HG03521 (cell line): Measurements from ENCODE around the gene BTNL9.
"Not testable (repeated sequence)": the region's sequence is repeated elsewhere in the genome, so short reads cannot be mapped to it uniquely, and the experiment has no call there.

Experiments
- ATAC-seq: cut with Tn5 transposase; IDR thresholded peaks from one replicate; pipeline ENCODE4 v1.9.1; 2021; ENCODE audit warnings: mild to moderate bottlenecking, moderate library complexity; ENCODE audit not compliant: unreplicated experiment

The BTNL9 gene

DNA sequence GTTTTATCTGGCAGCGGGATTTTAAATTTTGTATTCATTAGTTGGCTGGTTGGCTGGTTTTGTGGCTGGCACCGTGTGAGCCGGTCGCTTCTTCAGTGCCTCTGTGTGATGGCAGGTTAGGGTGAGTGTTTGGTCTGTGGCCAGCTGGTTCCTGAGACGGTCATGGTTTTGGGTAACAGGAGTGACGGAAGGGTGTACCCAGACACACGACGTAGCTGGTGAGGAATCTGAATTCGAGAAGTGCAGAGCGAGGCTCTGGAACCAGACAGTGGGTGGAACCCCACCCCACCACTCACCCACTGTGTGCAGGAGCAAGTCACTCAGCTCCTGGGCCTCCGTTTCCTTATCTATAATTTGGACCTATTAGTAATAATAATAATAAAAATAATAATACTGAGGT is 2.7 kb downstream of the BTNL9 start:
- no peak for ATAC-seq

DNA sequence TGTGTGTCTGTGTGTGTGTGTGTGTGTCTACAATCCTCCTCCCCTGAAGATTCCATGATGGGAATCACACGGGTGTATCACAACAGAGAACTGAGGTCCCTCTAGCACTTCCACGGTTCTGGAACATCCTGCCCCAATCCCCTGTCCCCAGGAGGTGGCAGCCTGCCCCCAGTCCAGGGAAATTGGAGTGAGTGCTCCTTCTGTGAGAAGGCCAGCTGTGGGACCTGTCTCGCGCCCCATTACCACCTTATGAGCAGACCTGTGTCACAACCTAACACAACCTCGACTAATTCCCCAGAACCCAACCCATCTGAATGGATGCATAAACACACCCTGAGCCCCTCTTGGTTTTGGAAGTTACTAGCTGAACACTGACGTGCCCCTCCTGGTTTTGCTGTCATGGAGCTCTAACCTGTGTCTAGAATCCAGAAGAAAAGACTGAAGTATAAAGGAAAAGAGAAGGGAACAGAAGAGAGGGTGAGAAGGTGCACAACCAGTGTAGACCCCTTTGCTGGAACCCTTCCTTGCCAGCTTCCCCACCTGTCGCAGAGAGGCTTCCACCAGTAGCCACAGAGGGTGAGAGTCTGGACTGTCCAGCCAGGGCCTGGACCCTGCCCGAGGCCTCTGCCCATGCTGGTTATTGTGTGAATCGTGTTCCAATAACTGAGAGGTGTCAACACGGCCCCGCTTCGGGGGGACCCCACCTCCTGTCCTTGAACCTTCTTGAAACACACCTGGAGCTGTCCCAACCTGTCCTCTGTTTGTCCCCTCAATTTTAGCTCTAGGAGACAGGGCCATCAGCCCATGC is 3.4 kb downstream of the BTNL9 start:
- no peak for ATAC-seq

DNA sequence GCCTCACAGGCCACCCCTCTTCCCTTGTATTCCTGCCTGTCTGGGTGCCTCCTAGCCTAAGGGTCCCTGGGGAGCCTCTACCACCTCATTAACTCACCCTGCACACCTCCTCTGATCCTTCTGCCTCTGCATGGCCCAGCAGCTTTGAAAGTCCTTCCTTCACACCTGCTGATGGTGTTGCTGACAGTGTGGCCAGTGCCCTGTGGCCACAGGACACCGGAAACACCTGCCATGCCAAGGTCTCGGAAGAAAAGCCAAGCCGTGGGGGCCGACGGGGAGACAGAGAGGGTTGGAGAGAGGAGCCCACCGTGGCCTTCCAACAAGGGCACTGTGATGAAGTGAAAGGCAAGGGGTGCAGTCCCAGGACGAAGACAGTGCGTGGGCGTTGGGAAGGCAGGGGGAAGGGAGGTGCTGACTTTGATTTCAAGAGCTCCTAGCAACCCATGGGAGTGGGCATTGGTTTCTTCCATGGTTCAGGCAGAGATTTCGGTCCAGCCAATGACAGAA is 4.1 kb downstream of the BTNL9 start:
- ATAC-seq = no peak

DNA sequence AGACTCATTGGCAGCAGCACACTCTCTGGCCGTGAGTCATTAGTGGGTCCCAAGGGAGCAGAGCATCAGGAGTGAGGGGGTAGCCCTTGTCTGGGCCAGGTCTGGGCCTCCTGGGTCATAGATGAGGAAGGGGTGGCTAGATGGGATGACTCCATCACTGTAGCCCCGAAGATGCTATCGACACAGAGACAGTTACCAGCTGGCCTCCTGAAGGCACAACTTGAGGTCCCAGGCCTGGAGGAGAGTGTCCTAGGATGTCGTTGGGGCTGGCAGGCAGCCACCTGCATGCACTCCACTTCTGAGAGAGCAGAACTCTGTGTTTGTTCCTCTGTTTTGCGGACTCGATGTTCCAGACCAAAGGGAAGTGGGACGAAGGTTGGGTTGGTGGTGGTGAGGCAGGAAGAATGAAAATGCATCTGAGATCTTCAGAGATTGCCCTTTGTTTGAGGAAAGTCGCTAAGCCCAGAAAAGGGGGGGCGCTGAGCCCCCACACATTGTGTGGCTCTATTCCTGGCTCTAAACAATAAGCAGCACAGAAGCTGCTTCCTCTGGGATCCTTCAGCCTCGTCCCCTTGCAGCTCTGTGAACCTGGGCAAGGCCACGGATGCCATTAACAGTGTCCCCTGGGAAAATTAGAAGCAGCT is 4.7 kb downstream of the BTNL9 start:
- ATAC-seq = no peak

DNA sequence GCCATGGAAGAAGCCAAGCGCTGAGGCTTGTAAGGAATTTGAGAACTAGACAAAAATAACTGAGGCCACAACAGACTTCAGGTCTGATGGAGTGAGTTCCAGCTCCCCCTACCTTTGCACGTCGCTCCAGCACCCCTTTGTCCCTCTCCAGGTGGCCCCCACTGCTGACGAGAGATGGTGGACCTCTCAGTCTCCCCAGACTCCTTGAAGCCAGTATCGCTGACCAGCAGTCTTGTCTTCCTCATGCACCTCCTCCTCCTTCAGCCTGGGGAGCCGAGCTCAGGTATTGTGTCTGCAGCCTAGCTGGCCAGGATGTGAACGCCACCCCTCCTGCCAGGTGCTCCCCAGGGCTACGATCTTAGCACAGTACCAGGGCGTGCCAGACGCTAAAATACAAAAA is 5.2 kb downstream of the BTNL9 start:
- no peak for ATAC-seq

DNA sequence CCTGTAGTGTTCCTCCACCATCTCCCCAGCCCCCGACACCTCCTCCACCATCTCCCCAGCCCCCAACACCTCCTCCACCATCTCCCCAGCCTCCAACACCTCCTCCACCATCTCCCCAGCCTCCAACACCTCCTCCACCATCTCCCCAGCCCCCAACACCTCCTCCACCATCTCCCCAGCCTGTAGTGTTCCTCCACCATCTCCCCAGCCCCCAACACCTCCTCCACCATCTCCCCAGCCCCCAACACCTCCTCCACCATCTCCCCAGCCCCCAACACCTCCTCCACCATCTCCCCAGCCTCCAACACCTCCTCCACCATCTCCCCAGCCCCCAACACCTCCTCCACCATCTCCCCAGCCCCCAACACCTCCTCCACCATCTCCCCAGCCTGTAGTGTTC is 5.8 kb downstream of the BTNL9 start:
- ATAC-seq = not testable (repeated sequence)

DNA sequence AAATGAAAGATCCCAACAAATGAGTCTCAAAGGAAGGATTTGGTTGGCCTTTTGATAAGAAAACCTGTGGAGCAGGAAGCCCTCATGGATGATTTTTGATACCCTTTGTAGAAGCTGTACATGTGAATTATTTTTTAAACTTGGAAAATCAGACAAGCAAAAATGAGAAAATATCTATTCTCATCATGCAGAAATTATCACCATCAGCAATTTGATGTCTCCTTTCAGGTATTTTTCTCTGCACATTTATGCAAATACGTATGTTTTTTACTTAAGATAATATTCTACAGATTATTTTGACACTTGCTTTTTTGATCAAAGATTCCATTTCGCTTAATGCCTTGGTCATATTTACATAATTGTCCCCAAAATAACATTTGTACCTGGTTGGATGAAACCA is 7.2 kb downstream of the BTNL9 start:
- ATAC-seq = no peak

DNA sequence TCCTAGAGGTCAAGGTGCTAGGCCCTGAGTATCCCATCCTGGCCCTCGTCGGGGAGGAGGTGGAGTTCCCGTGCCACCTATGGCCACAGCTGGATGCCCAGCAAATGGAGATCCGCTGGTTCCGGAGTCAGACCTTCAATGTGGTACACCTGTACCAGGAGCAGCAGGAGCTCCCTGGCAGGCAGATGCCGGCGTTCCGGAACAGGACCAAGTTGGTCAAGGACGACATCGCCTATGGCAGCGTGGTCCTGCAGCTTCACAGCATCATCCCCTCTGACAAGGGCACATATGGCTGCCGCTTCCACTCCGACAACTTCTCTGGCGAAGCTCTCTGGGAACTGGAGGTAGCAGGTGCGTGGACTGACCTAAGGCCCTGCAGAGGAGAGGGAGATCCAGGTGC is 7.9 kb downstream of the BTNL9 start:
- no peak for ATAC-seq

DNA sequence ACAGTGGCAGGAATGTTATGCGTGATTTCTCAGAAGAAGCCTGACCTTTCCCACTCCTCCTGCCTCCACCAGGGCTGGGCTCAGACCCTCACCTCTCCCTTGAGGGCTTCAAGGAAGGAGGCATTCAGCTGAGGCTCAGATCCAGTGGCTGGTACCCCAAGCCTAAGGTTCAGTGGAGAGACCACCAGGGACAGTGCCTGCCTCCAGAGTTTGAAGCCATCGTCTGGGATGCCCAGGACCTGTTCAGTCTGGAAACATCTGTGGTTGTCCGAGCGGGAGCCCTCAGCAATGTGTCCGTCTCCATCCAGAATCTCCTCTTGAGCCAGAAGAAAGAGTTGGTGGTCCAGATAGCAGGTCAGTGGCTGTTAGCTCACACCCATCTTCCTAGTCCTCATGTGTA is 9.9 kb downstream of the BTNL9 start:
- ATAC-seq = no peak

DNA sequence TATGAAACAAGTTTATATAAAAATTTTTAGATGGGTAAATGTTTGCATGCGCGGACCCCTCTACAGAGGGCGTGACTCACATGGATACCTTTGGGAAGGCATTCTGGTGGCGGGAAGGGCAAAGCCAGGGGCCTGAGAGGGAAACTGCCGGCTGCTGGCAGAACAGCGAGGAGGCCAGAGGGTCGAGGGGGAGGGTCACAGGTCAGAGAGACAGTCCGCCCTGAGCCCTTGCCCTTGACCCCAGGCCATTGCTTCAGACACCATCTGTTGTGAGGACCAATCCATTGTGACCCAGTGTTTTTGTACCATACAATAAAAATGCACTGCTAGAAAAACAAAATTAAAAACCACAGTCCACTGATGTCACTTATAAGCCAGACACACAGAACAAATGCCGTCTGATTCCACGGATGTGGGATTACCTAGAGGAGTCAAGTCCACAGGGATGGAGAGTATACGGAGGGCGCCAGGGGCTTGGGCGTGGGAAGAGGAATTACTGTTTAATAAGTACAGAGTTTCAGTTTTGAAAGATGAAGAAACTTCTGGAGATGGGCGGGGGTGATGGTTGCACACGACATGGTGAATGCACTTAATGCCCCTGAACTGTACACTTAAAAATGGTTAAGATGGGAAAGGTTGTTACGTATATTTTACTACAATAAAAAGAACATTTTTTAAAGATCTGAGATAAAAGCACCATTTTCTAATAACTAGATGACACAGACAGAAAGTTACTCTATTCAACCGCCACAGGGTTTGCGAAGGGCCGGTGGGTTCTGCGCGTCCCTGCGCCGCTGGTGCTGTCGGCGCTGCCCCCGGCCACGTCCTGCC is 12.0 kb downstream of the BTNL9 start:
- no peak for ATAC-seq

DNA sequence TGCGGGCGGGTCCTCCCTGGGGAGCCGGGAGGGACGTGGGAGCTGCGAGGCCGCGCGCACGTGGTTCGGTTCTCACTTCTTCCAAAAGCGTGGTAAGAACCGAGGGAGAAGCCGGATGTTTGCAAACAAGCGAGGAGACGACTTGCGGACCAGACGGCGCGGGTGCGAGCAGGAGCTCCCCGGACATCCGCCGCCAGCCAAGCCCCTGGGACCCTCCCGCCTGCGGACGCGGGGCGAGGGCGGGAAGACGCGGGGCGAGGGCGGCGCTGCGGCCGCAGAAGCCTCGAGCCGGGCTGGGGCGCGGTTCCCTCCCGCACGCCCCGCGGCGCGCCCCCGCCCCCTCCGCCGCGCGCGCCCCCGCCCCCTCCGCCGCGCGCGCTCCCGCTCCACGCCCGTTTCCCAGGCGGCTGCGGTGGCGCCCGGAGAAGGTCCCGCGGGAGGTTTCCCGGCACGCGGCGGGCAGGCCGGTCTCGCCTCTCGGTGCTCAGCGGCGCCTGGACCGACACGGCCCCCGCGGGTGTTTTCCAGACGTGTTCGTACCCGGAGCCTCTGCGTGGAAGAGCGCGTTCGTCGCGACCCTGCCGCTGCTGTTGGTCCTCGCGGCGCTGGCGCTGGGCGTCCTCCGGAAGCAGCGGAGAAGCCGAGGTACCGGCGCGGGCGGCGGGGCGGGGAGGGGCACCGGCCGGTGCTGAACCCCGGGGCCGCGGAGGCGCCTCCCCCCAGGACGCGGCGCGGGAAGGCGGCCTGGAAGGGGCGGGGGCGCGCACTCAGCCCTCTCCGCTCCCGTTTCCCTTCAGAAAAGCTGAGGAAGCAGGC is 12.8 kb downstream of the BTNL9 start:
- no peak for ATAC-seq

DNA sequence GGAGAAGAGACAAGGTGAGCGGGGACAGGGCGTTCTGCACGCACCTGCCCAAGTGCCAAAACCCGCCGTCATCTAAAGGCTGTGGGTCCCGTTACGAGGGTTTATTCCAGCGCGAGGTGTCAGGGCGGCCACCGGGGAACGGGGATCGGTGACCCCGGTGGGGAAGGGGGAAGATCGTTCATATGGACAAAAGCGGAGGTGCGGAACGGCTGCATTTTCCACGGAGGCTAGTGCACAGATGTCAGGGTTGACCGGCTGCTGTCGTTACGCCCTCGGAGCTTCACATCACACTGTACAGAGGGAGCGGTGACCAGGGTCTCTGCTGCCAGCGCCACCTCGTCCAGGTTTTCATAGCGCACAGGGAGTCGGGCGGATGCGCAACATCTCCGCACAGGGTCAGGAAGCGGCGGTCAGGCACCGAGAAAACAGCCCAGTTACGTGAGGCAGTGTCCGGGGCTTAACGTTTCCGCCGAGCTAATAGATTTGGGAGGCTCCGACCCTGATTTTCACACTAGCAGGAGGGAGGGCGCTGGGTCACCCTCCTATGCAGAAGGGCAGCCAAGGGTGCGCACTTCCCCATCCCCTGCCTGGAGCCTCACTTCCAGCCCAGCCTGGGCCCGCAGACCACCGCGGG is 13.5 kb downstream of the BTNL9 start:
- ATAC-seq = no peak

DNA sequence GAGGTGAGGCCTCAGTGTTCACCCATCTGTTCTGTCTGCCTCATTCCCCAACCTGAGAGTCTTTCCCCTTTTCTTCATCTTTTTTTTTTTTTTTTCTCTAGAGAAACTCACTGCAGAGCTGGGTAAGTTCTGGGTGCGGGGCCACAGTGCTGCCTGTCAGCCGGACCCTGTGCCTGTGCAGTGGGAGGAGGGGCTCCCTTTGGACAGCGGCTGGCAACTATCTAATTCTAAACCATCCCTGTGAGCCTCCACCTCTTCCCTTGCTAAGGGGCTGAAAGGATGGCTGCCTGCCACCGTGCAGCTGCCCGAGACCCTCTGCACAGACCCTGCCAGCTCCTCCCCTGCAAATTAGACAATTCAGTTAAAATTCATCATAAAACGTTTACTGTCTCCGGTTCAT is 14.1 kb downstream of the BTNL9 start:
- no peak for ATAC-seq

DNA sequence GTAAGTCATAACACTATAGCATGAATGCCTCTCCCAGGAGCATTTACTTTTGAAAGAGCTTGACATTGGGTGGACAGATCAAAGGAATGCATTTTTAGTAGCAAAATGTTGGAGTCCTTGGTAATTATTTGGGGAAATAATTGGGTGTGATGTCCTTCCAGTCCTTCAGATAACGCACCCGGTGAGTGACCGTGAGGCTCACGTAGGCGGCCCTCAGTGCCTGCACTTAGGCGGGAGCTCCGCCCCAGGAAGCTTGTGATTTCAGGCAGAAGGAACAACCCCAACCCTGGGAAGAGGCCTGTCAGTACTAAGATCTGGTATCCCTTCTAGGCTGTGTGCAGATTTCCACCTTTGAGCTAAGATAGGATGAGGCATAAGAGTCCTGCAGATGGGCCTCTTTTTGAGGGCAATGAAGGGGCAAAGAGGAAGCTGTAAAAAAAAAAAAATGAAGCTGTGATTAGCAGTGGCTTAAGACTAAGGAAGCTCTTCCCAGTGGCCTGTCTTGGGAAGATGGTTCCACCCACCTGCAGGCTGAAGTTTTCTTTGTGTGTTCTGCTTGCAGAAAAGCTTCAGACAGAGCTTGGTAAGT is 14.9 kb downstream of the BTNL9 start:
- ATAC-seq = no peak

DNA sequence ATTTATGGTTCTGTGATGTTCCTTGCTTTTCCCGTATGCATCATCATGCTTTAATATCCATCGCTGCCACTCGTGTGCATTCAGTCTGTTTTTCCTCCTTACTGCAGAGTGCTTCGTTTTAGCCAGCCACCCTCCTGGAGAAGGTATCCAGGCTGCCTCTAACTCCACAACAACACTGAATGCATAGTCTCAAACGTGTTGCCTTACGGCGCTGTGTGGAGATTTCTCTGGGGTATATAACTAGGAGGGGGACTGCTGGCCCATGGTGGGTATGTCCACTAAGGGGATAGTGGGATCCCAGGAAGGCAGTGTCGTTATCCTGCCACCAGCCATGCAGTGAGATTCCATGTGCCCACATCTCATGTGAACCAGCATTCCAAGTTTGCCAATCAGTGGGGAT is 16.4 kb downstream of the BTNL9 start:
- ATAC-seq = no peak

DNA sequence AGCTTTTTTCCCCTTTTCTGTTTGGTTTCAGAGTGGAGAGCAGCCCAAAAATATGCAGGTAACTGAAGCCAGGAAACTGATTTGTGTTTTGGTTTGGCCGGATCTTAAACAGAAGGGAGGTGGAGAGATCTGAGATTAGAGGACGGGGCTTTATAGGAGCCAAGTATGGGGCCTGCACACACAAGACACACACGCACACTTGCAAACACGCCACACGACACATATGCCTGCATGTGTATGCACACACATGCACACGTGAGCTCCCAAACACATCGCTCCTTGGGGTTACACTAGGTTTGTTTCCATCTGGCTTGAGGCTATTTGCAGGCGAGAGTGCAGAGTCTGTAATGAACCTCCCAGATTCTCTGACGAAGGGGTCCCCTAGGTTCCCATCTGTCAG is 18.3 kb downstream of the BTNL9 start:
- ATAC-seq = no peak

DNA sequence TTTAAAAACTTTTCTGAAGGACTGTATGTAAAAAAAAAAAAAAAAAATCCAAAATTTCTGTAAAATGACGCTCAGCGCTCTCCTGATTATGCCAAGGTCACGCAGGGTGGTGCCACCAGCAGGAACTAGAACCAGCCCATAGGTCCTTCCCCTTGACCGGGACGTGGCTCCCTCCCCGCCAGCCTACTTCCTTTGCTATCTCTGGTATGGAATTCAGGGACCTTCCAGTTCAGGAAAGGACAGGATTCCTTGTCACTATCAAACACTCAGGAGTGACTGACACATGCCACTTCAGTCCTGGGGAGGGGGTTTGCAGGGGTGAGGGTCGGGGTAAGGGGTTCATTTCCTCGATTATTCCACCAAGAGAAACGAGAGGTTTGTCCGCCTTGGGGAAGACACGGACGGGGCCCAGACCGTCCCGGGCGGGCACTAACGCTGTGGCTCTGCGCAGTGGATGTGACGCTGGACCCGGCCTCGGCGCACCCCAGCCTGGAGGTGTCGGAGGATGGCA is 18.8 kb downstream of the BTNL9 start:
- ATAC-seq = no peak

DNA sequence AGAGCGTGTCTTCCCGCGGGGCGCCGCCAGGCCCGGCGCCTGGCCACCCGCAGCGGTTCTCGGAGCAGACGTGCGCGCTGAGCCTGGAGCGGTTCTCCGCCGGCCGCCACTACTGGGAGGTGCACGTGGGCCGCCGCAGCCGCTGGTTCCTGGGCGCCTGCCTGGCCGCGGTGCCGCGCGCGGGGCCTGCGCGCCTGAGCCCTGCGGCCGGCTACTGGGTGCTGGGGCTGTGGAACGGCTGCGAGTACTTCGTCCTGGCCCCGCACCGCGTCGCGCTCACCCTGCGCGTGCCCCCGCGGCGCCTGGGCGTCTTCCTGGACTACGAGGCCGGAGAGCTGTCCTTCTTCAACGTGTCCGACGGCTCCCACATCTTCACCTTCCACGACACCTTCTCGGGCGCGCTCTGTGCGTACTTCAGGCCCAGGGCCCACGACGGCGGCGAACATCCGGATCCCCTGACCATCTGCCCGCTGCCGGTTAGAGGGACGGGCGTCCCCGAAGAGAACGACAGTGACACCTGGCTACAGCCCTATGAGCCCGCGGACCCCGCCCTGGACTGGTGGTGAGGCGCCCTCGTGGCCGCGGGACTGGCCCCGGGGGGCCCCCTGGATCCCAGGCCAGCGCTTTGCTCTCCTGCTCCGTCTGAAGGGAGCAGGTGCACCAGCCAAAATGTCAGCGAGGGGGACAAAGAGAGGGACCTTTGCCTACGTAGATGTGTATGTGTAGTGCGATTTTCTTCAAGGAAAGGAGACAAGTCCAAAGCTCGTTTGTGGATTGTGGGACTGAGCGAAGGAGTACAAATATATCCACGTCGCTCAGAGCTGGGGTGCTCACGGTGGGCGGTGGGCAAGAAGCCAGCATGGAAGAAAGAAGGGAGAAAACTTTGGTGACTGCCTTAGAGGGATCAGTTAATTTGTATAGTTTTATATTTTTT is 19.5 kb downstream of the BTNL9 start:
- ATAC-seq = no peak

DNA sequence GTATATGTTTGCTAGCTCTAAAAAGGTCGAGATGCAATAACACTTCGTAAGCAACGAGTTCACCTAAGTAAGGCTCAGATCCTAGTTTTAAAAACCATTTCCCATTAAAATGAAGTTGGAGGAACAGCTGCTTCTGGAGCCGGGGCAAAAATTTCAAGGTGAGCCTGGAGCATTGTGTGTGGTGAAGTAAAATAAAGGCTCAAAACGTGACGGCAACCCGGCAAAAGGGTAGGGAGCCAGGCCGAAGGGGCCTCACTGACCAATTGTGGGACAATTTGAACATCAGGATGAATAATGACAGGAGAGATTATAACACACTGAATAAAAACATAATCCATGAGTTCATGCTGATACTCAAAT is 20.1 kb downstream of the BTNL9 start:
- ATAC-seq = no peak
